Ascending aorta (tissue), 2 donors: ENCODE data around the gene FRYL. TPM values are rescaled to one million over a fixed set of nuclear protein-coding genes. Genes with fewer than 3 reads are reported as not detected.

Source experiments
- DNase-seq, 2 donors: peaks; one replicate each; pipeline ENCODE4 v3.0.0-alpha.2; 2019; ENCODE audit warnings: low spot score in 2 of 2
- H3K27ac ChIP-seq, 2 donors: fragments of 200-600 bp; sonication (generic); one replicate each; pipeline ENCODE4 v1.5.1; 2016 to 2017; ENCODE audit warnings: mild to moderate bottlenecking in 1 of 2
- H3K27me3 ChIP-seq: fragments of 200-600 bp; sonication (generic); one replicate; pipeline ENCODE4 v1.5.1; 2017
- H3K36me3 ChIP-seq, 2 donors: fragments of 200-600 bp; sonication (generic); one replicate each; pipeline ENCODE4 v1.5.1; 2016
- H3K4me1 ChIP-seq, 2 donors: fragments of 200-600 bp; sonication (generic); one replicate each; pipeline ENCODE4 v1.5.1; 2016 to 2017; ENCODE audit warnings: mild to moderate bottlenecking in 1 of 2
- H3K4me3 ChIP-seq, 2 donors: fragments of 200-600 bp; sonication (generic); one replicate each; pipeline ENCODE4 v1.5.1; 2016 to 2017; ENCODE audit warnings: mild to moderate bottlenecking in 1 of 2
- H3K9me3 ChIP-seq, 2 donors: fragments of 200-600 bp; sonication (generic); one replicate each; pipeline ENCODE4 v1.5.1; 2016
- CTCF ChIP-seq, 3 experiments: fragments of 200-600 bp in 2 of 3; fragments of 450-650 bp in 1 of 3; sonication (generic) in 2 of 3; IDR thresholded peaks; one replicate each; pipeline ENCODE4 v1.5.1; 2016 to 2019; ENCODE audit warnings: antibody characterized with exemption in 3 of 3, mild to moderate bottlenecking in 1 of 3, moderate library complexity in 1 of 3
- intact Hi-C: fragments of 100-400 bp; cut with DNase I; formaldehyde crosslinking; loops from one replicate; pipeline ENCODE4 v1.15.1; 2023
- total RNA-seq: library from RNA; depleted of rRNA; stranded (reverse); fragments of >200 nt; gene quantifications from one replicate; pipeline ENCODE4 v1.1.0, GENCODE V29; 2016

FRYL gene
- total RNA-seq, 1 donor from 2014 or later: 40.6 TPM

GRCh38 chr4:48651914-48652313 is 128.2 kb downstream of the FRYL start:
- H3K36me3 ChIP-seq: no peaks in the 10 kb centered on the region
- H3K27me3 ChIP-seq: no peaks in the 10 kb centered on the region
- H3K27ac ChIP-seq: peak overlapping the region in 1 of 2 donors; percentile 30
- peaks cover 0 to 33% of the 10 kb centered on the region in 2 donors for H3K4me1 ChIP-seq
- no peak overlapping the region for H3K4me3 ChIP-seq
- DNase-seq: no peak
- intact Hi-C loops: no loop called here
- H3K9me3 ChIP-seq: no peaks in the 10 kb centered on the region
- no peak for TF ChIP-seq CTCF (IDR thresholded peaks at IDR 0.05)

GRCh38 chr4:48649505-48649904 is 130.6 kb downstream of the FRYL start:
- Histone ChIP-seq H3K4me1 (peaks cover 0 to 25% of the 10 kb centered on the region in 2 donors), H3K36me3 (no peaks in the 10 kb centered on the region), H3K4me3 (no peak overlapping the region), H3K27ac (no peak overlapping the region), H3K27me3 (no peaks in the 10 kb centered on the region), H3K9me3 (no peaks in the 10 kb centered on the region)
- DNase-seq: no peak
- intact Hi-C loops: no loop called here
- no peak for TF ChIP-seq CTCF (IDR thresholded peaks at IDR 0.05)

DNA sequence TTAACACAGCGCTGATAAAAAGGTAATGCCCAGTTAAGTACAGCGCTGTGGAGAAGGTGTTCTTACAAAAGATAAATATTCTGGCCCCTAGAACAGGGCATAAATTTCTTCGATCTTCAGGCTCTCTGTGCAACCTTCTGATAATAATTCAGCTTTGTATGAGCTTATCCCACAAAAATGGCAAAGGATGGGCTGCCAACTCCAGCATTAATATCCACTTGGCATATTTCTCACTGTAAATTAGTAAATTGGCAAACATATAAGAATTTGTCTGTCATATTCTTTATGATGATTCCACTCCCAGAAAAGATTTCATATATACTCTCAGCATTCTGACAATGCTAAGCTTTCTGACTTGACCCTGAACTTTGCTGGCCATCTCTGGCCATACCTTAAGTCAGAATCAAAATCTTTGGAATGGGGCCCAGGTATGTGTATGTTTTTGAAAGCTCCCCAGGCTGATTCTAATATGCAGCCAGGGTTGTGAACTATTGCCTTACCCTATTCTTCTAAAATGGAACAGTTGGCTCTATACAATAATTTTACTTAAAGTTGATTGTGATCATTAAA is 134.8 kb downstream of the FRYL start:
- no peak for TF ChIP-seq CTCF (IDR thresholded peaks at IDR 0.05)
- Histone ChIP-seq H3K27me3 (no peaks in the 10 kb centered on the region), H3K9me3 (no peaks in the 10 kb centered on the region), H3K4me1 (peaks cover 0 to 33% of the 10 kb centered on the region in 2 donors), H3K27ac (no peak overlapping the region), H3K4me3 (no peak overlapping the region), H3K36me3 (no peaks in the 10 kb centered on the region)
- DNase-seq: no peak
- intact Hi-C loops: no loop called here

DNA sequence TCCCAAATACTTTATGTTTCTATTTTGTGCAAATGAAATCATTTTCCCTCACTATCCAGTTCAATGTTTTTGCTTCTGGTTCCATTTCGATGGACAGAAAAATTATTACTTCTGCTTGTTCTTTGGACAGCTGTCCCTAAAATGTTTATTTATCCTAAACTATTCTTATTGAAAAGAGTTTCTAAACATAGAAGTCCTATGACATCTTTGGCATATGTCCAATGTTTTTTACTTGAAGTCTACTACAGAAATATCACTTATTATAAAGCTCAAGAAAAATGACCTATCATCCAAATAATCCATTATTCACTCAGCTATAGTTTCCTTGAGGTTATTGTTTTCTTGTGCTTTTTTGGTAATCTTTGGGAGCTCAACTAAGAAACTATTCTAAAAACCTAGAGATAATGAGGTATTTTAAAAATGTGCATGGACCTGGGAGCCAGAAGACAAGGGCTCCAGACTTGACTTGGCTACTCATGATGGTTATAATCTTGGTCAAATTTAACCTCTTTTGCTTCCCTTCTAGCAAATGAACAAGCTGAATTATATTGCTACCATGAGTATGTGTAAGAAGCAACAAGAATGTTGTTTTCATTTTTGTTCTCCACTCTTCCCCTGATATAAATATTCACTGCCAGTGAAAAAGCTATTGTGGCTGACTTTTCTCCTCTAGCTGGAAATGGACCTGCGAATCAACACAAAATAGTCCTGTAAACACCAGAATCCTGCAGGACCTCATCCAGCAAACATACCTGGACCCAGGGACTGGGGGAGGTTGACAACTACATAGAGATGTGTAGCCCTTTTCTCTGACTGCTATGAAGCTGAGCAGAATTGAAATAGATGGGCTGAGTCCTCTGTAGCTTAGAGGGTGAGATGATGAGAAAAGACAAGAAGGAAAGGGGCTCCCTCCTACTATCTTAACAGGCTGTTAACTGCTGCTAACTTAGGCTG is 137.4 kb downstream of the FRYL start:
- no peak for TF ChIP-seq CTCF (IDR thresholded peaks at IDR 0.05)
- no peak for DNase-seq
- Histone ChIP-seq H3K4me1 (peaks cover 0 to 27% of the 10 kb centered on the region in 2 donors), H3K9me3 (no peaks in the 10 kb centered on the region), H3K27ac (peak overlapping the region; percentile 31 to 43), H3K4me3 (no peak overlapping the region), H3K27me3 (no peaks in the 10 kb centered on the region), H3K36me3 (no peaks in the 10 kb centered on the region)
- intact Hi-C loops: no loop called here

DNA sequence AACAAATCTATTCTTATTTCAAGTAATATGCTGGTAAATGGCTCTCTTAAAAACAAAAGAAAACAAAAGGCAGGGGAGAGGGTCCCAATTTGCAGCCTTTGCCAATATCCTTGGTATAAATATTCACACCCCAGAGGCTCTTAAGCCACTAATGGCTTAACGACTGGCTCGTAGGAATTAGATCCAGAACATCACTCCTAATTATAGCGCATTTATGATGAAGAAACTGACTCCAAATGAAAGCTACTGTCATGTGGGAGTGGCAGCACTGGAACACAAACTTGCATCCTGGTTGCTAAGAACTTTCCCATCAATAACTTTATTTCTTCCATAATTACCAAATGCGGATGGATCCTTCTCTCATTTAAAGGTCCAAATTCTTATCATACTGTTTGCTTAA is 138.7 kb downstream of the FRYL start:
- H3K9me3 ChIP-seq: no peaks in the 10 kb centered on the region
- no peak for DNase-seq
- H3K4me1 ChIP-seq: peaks cover 0 to 27% of the 10 kb centered on the region in 2 donors
- peak overlapping the region in 1 of 2 donors; percentile 46 for H3K27ac ChIP-seq
- intact Hi-C loops: no loop called here
- no peaks in the 10 kb centered on the region for H3K27me3 ChIP-seq
- H3K36me3 ChIP-seq: no peaks in the 10 kb centered on the region
- no peak for TF ChIP-seq CTCF (IDR thresholded peaks at IDR 0.05)
- H3K4me3 ChIP-seq: no peak overlapping the region
